OCI-M2 (cell line): Measurements from ENCODE around the gene SART1.

ENCODE experiments used
- DNase-seq: peaks from one replicate; lab custom pipeline; 2025; ENCODE audit not compliant: unreplicated experiment; lab: John Stamatoyannopoulos, UW

SART1 gene

GRCh38 chr11:65965986-65966762, 4.6 kb downstream of the SART1 start:
- no peak for DNase-seq

- DNase-seq = no peak
Observed at GRCh38 chr11:65967329-65967934, 5.9 kb downstream of the SART1 start.

DNA sequence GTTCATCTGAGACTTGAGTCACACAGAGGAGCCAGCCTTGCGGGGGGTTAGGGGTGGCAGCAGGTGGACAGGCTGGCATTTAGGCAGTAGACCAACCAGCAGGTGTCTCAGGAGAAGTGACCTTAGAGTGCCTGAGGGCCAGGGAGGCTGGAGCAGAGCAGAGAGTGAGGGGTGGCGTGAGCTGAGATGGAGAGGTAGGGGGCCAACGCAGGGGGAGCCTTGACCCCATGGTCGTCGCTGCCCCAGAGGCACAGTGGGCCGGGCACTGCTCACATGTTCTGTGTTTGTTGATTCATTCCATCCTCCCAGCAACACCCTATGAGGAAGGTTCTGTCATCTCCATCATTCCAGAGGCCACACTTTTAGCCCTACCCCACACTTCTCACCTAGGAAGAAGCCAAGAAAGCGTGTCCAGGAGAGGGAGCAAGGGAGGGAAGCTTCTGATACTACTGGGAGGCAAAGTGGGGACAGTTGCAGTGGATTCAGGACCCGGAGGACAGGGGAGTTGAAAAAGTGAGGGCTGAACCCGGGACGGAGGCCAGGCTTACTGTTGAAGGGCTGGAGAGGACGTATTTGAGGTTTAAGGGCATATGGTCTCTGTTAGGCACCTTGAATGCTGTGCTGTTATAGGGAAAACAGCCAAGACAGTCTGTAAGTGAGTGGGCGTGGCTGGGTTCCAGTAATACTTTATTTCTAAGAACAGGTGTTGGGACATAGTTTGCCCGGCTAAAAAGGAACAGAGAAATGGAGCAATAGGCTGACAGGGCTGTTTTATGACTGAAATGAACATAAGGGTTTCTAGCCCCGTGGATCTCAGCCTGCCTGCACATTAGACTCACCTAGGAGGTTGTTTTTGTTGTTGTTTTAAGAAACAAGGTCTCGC, 7.3 kb downstream of the SART1 start:
- DNase-seq = no peak

- no peak for DNase-seq
Observed at GRCh38 chr11:65972116-65972515, 10.6 kb downstream of the SART1 start.

GRCh38 chr11:65973439-65974110, 12.0 kb downstream of the SART1 start:
- no peak for DNase-seq

GRCh38 chr11:65975771-65976170, 14.2 kb downstream of the SART1 start:
- DNase-seq = no peak

GRCh38 chr11:65976216-65977176, 15.0 kb downstream of the SART1 start:
- no peak for DNase-seq

GRCh38 chr11:65977621-65978390, 16.3 kb downstream of the SART1 start:
- no peak for DNase-seq

DNA sequence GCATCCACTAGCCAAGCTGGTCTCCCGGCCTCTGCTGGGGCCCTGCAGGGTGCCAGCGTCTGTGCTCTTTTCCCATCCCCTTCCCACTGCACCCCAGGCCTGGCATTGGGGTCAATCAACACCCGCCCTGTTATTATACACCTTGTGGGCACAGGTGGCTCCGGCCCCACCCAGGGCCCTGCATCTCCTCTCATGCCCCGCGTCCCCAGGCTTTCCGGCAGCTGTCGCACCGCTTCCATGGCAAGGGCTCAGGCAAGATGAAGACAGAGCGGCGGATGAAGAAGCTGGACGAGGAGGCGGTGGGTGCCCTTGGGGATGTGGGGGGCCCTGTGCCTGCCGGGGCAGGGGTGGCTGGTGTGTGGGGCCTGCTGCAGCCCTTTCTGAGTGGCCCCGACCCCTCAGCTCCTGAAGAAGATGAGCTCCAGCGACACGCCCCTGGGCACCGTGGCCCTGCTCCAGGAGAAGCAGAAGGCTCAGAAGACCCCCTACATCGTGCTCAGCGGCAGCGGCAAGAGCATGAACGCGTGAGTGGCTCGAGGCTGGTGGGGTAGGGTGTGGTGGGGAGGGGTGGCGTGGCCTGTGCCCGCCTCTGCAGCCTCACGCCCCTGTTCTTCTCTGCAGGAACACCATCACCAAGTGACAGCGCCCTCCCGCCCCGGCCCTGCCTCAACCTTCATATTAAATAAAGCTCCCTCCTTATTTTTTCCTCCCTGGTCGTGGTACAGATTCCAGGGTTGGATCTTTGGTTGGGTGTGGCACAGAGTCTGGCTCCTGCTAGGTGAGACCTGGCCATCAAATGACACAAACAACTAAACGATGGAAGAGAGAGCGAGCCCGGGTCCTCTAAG, 17.1 kb downstream of the SART1 start:
- no peak for DNase-seq

DNA sequence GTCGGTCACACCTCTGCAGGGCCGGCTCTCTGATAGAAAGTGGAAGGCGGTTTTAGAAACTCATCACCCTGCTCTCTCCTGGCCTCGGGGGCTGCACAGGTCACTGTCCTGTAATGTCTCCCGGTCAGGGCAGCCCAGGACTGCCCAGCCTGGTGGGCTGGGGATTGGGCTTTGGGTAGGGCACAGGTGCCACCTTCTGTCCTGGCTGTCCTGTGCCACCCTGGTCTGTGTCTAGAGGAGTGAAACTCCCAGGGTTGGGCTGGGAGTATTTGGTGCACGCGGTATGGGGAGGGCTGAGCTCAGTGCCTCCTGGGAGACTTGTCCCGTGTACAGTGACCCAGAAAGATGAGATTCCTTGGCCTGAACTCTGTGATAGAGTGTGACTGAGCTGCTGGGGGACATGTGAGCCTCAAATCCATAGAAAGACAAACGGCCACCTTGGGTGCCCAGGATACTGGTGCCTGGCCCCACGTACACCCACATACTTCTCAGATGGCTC, 17.8 kb downstream of the SART1 start:
- DNase-seq = no peak

GRCh38 chr11:65981101-65981740, 19.7 kb downstream of the SART1 start:
- no peak for DNase-seq

- DNase-seq = no peak
Observed at GRCh38 chr11:65981972-65982823, 20.7 kb downstream of the SART1 start.

GRCh38 chr11:65982824-65983588, 21.5 kb downstream of the SART1 start:
- no peak for DNase-seq

DNA sequence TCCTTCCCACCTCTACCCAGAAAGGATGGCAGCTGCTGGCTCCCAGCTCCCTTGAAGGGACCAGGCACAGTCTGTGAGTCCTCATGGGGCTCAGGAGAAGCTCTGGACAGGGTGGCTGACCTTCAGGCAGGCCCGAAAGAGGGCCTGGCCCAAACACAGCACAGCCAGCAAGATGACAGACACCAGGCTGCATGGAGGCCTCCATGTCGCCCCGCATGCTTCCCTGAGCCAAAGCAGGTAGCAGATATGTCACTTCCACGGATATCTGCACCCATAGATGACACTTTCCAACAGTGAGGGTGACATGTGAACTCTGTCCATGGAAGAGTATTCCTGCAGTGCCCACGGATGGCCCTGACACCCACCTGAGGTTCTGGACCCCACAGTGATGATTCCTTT, 22.1 kb downstream of the SART1 start:
- no peak for DNase-seq

GRCh38 chr11:65987336-65987735, 25.8 kb downstream of the SART1 start:
- DNase-seq = no peak
